Gastroesophageal sphincter (tissue), 4 donors: ENCODE results near the gene RENBP. TPM values are rescaled to one million over a fixed set of nuclear protein-coding genes. Genes with fewer than 3 reads are reported as not detected.

Experiments used
- ATAC-seq: fragments of 150-250 bp; one replicate; pipeline ENCODE4 v1.9.1; 2016; ENCODE audit warnings: mild to moderate bottlenecking, moderate library complexity
- H3K27ac ChIP-seq, 4 donors: fragments of 200-600 bp; sonication (generic) in 3 of 4; 1 replicate in 3 of 4; 2 replicates in 1 of 4; pipeline ENCODE4 v1.5.1; 2016 to 2019
- H3K27me3 ChIP-seq: fragments of 200-600 bp; sonication (generic); one replicate; pipeline ENCODE4 v1.5.1; 2019
- H3K36me3 ChIP-seq, 2 donors: fragments of 200-600 bp; sonication (generic); one replicate each; pipeline ENCODE4 v1.5.1; 2019; ENCODE audit warnings: control low read depth in 1 of 2
- H3K4me1 ChIP-seq, 3 donors: fragments of 200-600 bp; sonication (generic); 1 replicate in 2 of 3; 2 replicates in 1 of 3; pipeline ENCODE4 v1.5.1; 2016 to 2019; ENCODE audit warnings: control low read depth in 2 of 3
- H3K4me3 ChIP-seq, 2 donors: fragments of 200-600 bp; sonication (generic); one replicate each; pipeline ENCODE4 v1.5.1; 2019; ENCODE audit warnings: mild to moderate bottlenecking in 1 of 2, moderate library complexity in 1 of 2
- H3K9me3 ChIP-seq, 3 donors: fragments of 200-600 bp; sonication (generic); one replicate each; pipeline ENCODE4 v1.5.1; 2017 to 2019; ENCODE audit warnings: control low read depth in 2 of 3
- CTCF ChIP-seq, 4 experiments: fragments of 200-600 bp in 2 of 4; fragments of 450-650 bp in 2 of 4; sonication (generic) in 1 of 4; IDR thresholded peaks; one replicate each; pipeline ENCODE4 v1.5.1; 2017 to 2019; ENCODE audit warnings: antibody characterized with exemption in 4 of 4, mild to moderate bottlenecking in 2 of 4, moderate library complexity in 2 of 4
- EP300 ChIP-seq: sonication (generic); formaldehyde crosslinking; IDR thresholded peaks from one replicate; pipeline ENCODE4 v1.6.1; 2017; ENCODE audit warnings: antibody characterized with exemption, mild to moderate bottlenecking
- POLR2A ChIP-seq, 2 donors: fragments of 450-650 bp; IDR thresholded peaks; one replicate each; pipeline ENCODE4 v1.6.1; 2017; ENCODE audit warnings: antibody characterized with exemption in 2 of 2, mild to moderate bottlenecking in 2 of 2, moderate library complexity in 1 of 2
- POLR2AphosphoS5 ChIP-seq: sonication (generic); formaldehyde crosslinking; IDR thresholded peaks from one replicate; pipeline ENCODE4 v1.6.1; 2017; ENCODE audit warnings: antibody characterized with exemption
- WGBS, 2 donors: methylation state at CpG; one replicate each; pipeline ENCODE4 v1.1.5; 2018; ENCODE audit warnings: low coverage in 1 of 2; 5-methylcytosine and 5-hydroxymethylcytosine counted together
- total RNA-seq, 4 donors: library from RNA; depleted of rRNA; stranded (reverse); fragments of >200 nt; gene quantifications; one replicate each; pipeline ENCODE4 v1.1.0, GENCODE V29; 2016

RENBP gene
- total RNA-seq, 4 donors from 2014 or later = 8.1 to 15.0 (median 12.5) TPM

GRCh38 chrX:153921070-153921469 is 23.4 kb downstream of the RENBP start:
- TF ChIP-seq EP300 (no peak), CTCF (IDR thresholded peaks at IDR 0.05) (no peak), POLR2AphosphoS5 (no peak), POLR2A (IDR thresholded peaks at IDR 0.05) (no peak)
- H3K27me3 ChIP-seq = no peaks in the 10 kb centered on the region
- no peaks in the 10 kb centered on the region for H3K9me3 ChIP-seq
- H3K4me3 ChIP-seq = peak overlapping the region in 1 of 2 donors; percentile 14
- no peaks in the 10 kb centered on the region for H3K36me3 ChIP-seq
- peak overlapping the region in 2 of 4 donors; percentile 14 to 36 for H3K27ac ChIP-seq
- no peak for ATAC-seq
- H3K4me1 ChIP-seq = peaks cover 0 to 52% (median 10%) of the 10 kb centered on the region in 3 donors
- WGBS, 2 donors = no CpG with 5 or more reads among the region's 16 CpGs

- Histone ChIP-seq H3K27ac (no peak overlapping the region), H3K27me3 (no peaks in the 10 kb centered on the region), H3K4me1 (peaks cover 0 to 47% (median 10%) of the 10 kb centered on the region in 3 donors), H3K36me3 (no peaks in the 10 kb centered on the region), H3K4me3 (no peak overlapping the region), H3K9me3 (no peaks in the 10 kb centered on the region)
- TF ChIP-seq POLR2AphosphoS5 (no peak), EP300 (no peak), CTCF (IDR thresholded peaks at IDR 0.05) (no peak), POLR2A (IDR thresholded peaks at IDR 0.05) (no peak)
- WGBS, 2 donors = no CpG with 5 or more reads among the region's 14 CpGs
- ATAC-seq = no peak
These were observed 23.9 kb downstream of the RENBP start for GRCh38 chrX:153920546-153920945.

GRCh38 chrX:153919281-153919680 is 25.2 kb downstream of the RENBP start:
- ATAC-seq = no peak
- no peak overlapping the region for H3K4me3 ChIP-seq
- no peaks in the 10 kb centered on the region for H3K36me3 ChIP-seq
- no peak overlapping the region for H3K27ac ChIP-seq
- H3K4me1 ChIP-seq = peaks cover 0 to 39% (median 10%) of the 10 kb centered on the region in 3 donors
- WGBS, 2 donors = 92% methylated on average over 6 of the region's 13 CpGs; no CpG with 5 or more reads in 1 of the 2 donors
- no peaks in the 10 kb centered on the region for H3K27me3 ChIP-seq
- TF ChIP-seq CTCF (IDR thresholded peaks at IDR 0.05) (no peak), EP300 (no peak), POLR2AphosphoS5 (no peak), POLR2A (IDR thresholded peaks at IDR 0.05) (no peak)
- H3K9me3 ChIP-seq = no peaks in the 10 kb centered on the region

GRCh38 chrX:153917869-153918268 is 26.6 kb downstream of the RENBP start:
- Histone ChIP-seq H3K4me3 (no peak overlapping the region), H3K36me3 (no peaks in the 10 kb centered on the region), H3K4me1 (peaks cover 0 to 24% (median 4%) of the 10 kb centered on the region in 3 donors), H3K27me3 (no peaks in the 10 kb centered on the region), H3K9me3 (no peaks in the 10 kb centered on the region), H3K27ac (no peak overlapping the region)
- no peak for ATAC-seq
- WGBS, 2 donors = 83 to 91% methylated on average over 4 of the region's 6 CpGs
- TF ChIP-seq POLR2AphosphoS5 (no peak), EP300 (no peak), CTCF (IDR thresholded peaks at IDR 0.05) (no peak), POLR2A (IDR thresholded peaks at IDR 0.05) (no peak)

- no peaks in the 10 kb centered on the region for H3K36me3 ChIP-seq
- H3K4me3 ChIP-seq = no peak overlapping the region
- WGBS, 2 donors = 92% methylated on average over 4 of the region's 17 CpGs; no CpG with 5 or more reads in 1 of the 2 donors
- no peak for ATAC-seq
- no peaks in the 10 kb centered on the region for H3K4me1 ChIP-seq
- no peaks in the 10 kb centered on the region for H3K27me3 ChIP-seq
- H3K9me3 ChIP-seq = no peaks in the 10 kb centered on the region
- TF ChIP-seq CTCF (IDR thresholded peaks at IDR 0.05) (no peak), EP300 (no peak), POLR2AphosphoS5 (no peak)
- H3K27ac ChIP-seq = no peak overlapping the region
These were observed 30.7 kb downstream of the RENBP start for GRCh38 chrX:153913701-153914100.
